Naive thymus-derived CD4-positive, alpha-beta T cell (primary cell): Measurements from ENCODE around the gene FBXL12. TPM values are rescaled to one million over a fixed set of nuclear protein-coding genes. Genes with fewer than 3 reads are reported as not detected.
"Not testable (repeated sequence)": the region's sequence is repeated elsewhere in the genome, so short reads cannot be mapped to it uniquely, and the experiment has no call there.

Source experiments
- ATAC-seq: fragments of 150-1000 bp; cut with Tn5 transposase; 2 replicates; pipeline ENCODE4 v1.10.0; 2021; ENCODE audit warnings: mild to moderate bottlenecking, moderate library complexity
- CTCF ChIA-PET: fragments of 350-600 bp; sonication (Branson Sonifier 250); formaldehyde crosslinking; loops from one replicate; lab custom pipeline; 2021; ENCODE audit warnings: antibody characterized with exemption; lab: Charles Lee
- POLR2A ChIA-PET: fragments of 350-600 bp; sonication (Branson Sonifier 250); formaldehyde crosslinking; loops from one replicate; lab custom pipeline; 2021; ENCODE audit warnings: antibody characterized with exemption, inconsistent platforms; lab: Charles Lee
- DNase-seq, 9 donors: peaks; one replicate each; pipeline versions ENCODE4 v3.0.0 to v3.0.0-alpha.2; 2020 to 2022; ENCODE audit warnings: mixed read lengths in 1 of 9
- H3K27ac ChIP-seq: one replicate; pipeline ENCODE4 v1.7.0; 2013; ENCODE audit warnings: mild to moderate bottlenecking, low read depth, low read length, moderate library complexity
- H3K27me3 ChIP-seq, 2 donors: one replicate each; pipeline ENCODE4 v1.7.0; 2013; ENCODE audit warnings: low read length in 2 of 2, mild to moderate bottlenecking in 2 of 2, moderate library complexity in 2 of 2; ENCODE audit not compliant: control insufficient read depth in 2 of 2, insufficient read depth in 2 of 2
- H3K36me3 ChIP-seq, 3 experiments: 1 replicate in 2 of 3; 2 replicates in 1 of 3; pipeline ENCODE4 v1.7.0; 2013; ENCODE audit warnings: low read length in 3 of 3, mild to moderate bottlenecking in 3 of 3, moderate library complexity in 1 of 3; ENCODE audit not compliant: insufficient read depth in 3 of 3, control insufficient read depth in 2 of 3
- H3K4me1 ChIP-seq, 2 donors: one replicate each; pipeline ENCODE4 v1.7.0; 2013; ENCODE audit warnings: low read length in 2 of 2, mild to moderate bottlenecking in 2 of 2, moderate library complexity in 1 of 2; ENCODE audit not compliant: control insufficient read depth in 2 of 2, insufficient read depth in 2 of 2
- H3K4me3 ChIP-seq: 2 replicates; pipeline ENCODE4 v1.7.0; 2013; ENCODE audit warnings: mild to moderate bottlenecking, low read length
- H3K9me3 ChIP-seq, 3 experiments: 1 replicate in 2 of 3; 2 replicates in 1 of 3; pipeline ENCODE4 v1.7.0; 2013; ENCODE audit warnings: low read length in 3 of 3; ENCODE audit not compliant: control insufficient read depth in 2 of 3
- H3K27ac Mint-ChIP-seq, 9 donors: one replicate each; pipeline ENCODE4 v1.8.0; 2020 to 2022; ENCODE audit warnings: mixed read lengths in 9 of 9, mild to moderate bottlenecking in 8 of 9, moderate library complexity in 5 of 9, inconsistent platforms in 2 of 9
- H3K27me3 Mint-ChIP-seq, 5 donors: one replicate each; pipeline ENCODE4 v1.8.0; 2021 to 2022; ENCODE audit warnings: mixed read lengths in 5 of 5, mild to moderate bottlenecking in 1 of 5
- H3K36me3 Mint-ChIP-seq, 5 donors: one replicate each; pipeline ENCODE4 v1.8.0; 2020 to 2022; ENCODE audit warnings: mixed read lengths in 5 of 5, mild to moderate bottlenecking in 3 of 5, inconsistent platforms in 1 of 5
- H3K4me1 Mint-ChIP-seq, 7 donors: one replicate each; pipeline ENCODE4 v1.8.0; 2020 to 2022; ENCODE audit warnings: mixed read lengths in 7 of 7, mild to moderate bottlenecking in 3 of 7, inconsistent platforms in 1 of 7
- H3K4me3 Mint-ChIP-seq, 10 donors: one replicate each; pipeline ENCODE4 v1.8.0; 2020 to 2022; ENCODE audit warnings: mild to moderate bottlenecking in 10 of 10, mixed read lengths in 10 of 10, moderate library complexity in 6 of 10, inconsistent platforms in 2 of 10
- H3K9me3 Mint-ChIP-seq, 11 donors: one replicate each; pipeline ENCODE4 v1.8.0; 2020 to 2022; ENCODE audit warnings: mixed read lengths in 11 of 11, mild to moderate bottlenecking in 4 of 11, inconsistent platforms in 1 of 11, moderate library complexity in 1 of 11
- intact Hi-C, 2 donors: fragments of 100-400 bp; cut with micrococcal nuclease; formaldehyde crosslinking; loops; one replicate each; pipeline ENCODE4 v1.15.1; 2023
- polyA plus RNA-seq, 2 donors: library from polyadenylated mRNA; unstranded; fragments of 300-500 nt; fragmentation: Illumina TruSeq; gene quantifications; one replicate each; pipeline ENCODE4 v1.2.3, GENCODE V29; 2021
- total RNA-seq, 6 experiments: library from RNA in 5 of 6; stranded (reverse) in 5 of 6; gene quantifications; 1 replicate in 5 of 6; 2 replicates in 1 of 6; pipeline ENCODE4 v1.2.3 and lab custom pipeline; 2021 to 2026

FBXL12 gene
- total and polyA plus RNA-seq, 7 experiments from 2014 or later: 8.5 to 36.2 (median 32.4) TPM

- Mint-ChIP-seq H3K36me3 (peaks cover 0 to 16% (median 4%) of the 10 kb centered on the region in 5 donors), H3K27me3 (no peaks in the 10 kb centered on the region), H3K9me3 (peaks cover 0 to 1% (median 0%) of the 10 kb centered on the region in 11 donors), H3K4me3 (peak within 1 kb of the TSS; percentile 90 to 100 (median 99)), H3K27ac (peak within 1 kb of the TSS; percentile 83 to 99 (median 98)), H3K4me1 (peaks cover 15 to 45% (median 27%) of the 10 kb centered on the region in 7 donors)
- H3K27me3 ChIP-seq: no peaks in the 10 kb centered on the region
- peak within 1 kb of the TSS; percentile 97 for H3K4me3 ChIP-seq
- H3K27ac ChIP-seq: peak within 1 kb of the TSS; percentile 87
- POLR2A ChIA-PET: interaction anchor here (0.5 to 2.2 kb wide), 16 partner anchors 7 to 502 kb away, joined by 3 to 12 read pairs (median 4); partner anchors contain the start of genes FBXL12 and ZNF846
- ATAC-seq (peak; percentile 98), DNase-seq (peak; percentile 72 to 91 (median 89))
- peaks cover 14 to 16% of the 10 kb centered on the region in 2 donors for H3K4me1 ChIP-seq
- intact Hi-C loops: loop anchor here (1.0 kb wide), 4 partner anchors 8 to 206 kb away; partner anchors contain the start of genes FBXL12 (in 2 of the 2), PIN1 (in 2 of the 2), ZNF561 (in 1 of the 2) and ZNF846 (in 1 of the 2)
- H3K36me3 ChIP-seq: peaks cover 0 to 19% (median 0%) of the 10 kb centered on the region in 3 experiments
- H3K9me3 ChIP-seq: no peaks in the 10 kb centered on the region
- CTCF ChIA-PET: interaction anchor here (0.6 to 2.1 kb wide), 4 partner anchors 30 to 202 kb away, joined by 3 to 8 read pairs (median 4); no protein-coding TSS in a partner anchor
These were observed 8.7 kb upstream of the FBXL12 start, which contains the start of gene UBL5 for GRCh38 chr19:9827289-9828238. UBL5 (plus strand) TSS chr19:9827918; CDS start chr19:9828338, 420 bp downstream.

GRCh38 chr19:9823816-9824215 lies 4.9 kb upstream of the FBXL12 start:
- peaks cover 0 to 6% (median 0%) of the 10 kb centered on the region in 3 experiments for H3K36me3 ChIP-seq

GRCh38 chr19:9820034-9820433 lies 1.2 kb upstream of the FBXL12 start:
- CTCF ChIA-PET, H3K9me3 ChIP-seq, intact Hi-C loops, H3K27me3 Mint-ChIP-seq, DNase-seq, ATAC-seq, H3K4me3 ChIP-seq, H3K27me3 ChIP-seq, POLR2A ChIA-PET: not testable (repeated sequence)
- H3K27ac ChIP-seq: peak overlapping the region; percentile 77
- H3K4me1 Mint-ChIP-seq: peaks cover 18 to 36% (median 30%) of the 10 kb centered on the region in 7 donors
- peaks cover 0 to 11% (median 1%) of the 10 kb centered on the region in 11 donors for H3K9me3 Mint-ChIP-seq
- H3K36me3 Mint-ChIP-seq: peaks cover 9 to 21% (median 15%) of the 10 kb centered on the region in 5 donors
- H3K36me3 ChIP-seq: peaks cover 0 to 12% (median 0%) of the 10 kb centered on the region in 3 experiments
- H3K4me3 Mint-ChIP-seq: peak overlapping the region in 9 of 10 donors; percentile 81 to 96 (median 90)
- peaks cover 9 to 14% of the 10 kb centered on the region in 2 donors for H3K4me1 ChIP-seq
- peak overlapping the region in 7 of 9 donors; percentile 81 to 97 (median 92) for H3K27ac Mint-ChIP-seq

More at GRCh38 chr19:9823816-9824215, 4.9 kb upstream of the FBXL12 start:
- Mint-ChIP-seq H3K27me3 (no peaks in the 10 kb centered on the region), H3K9me3 (peaks cover 0 to 1% (median 0%) of the 10 kb centered on the region in 11 donors), H3K36me3 (peaks cover 0 to 15% (median 4%) of the 10 kb centered on the region in 5 donors), H3K27ac (peak overlapping the region in 1 of 9 donors; percentile 27), H3K4me3 (peak overlapping the region in 1 of 10 donors; percentile 21), H3K4me1 (peaks cover 15 to 45% (median 31%) of the 10 kb centered on the region in 7 donors)
- H3K27me3 ChIP-seq: no peaks in the 10 kb centered on the region
- no peak overlapping the region for H3K27ac ChIP-seq
- CTCF ChIA-PET: no interaction called here
- intact Hi-C loops: loop anchor here in 1 of 2 donors (2.0 kb wide), 1 partner anchor 427 kb away; no protein-coding TSS in a partner anchor
- no peak for ATAC-seq
- no peaks in the 10 kb centered on the region for H3K9me3 ChIP-seq
- H3K4me1 ChIP-seq: peaks cover 12 to 20% of the 10 kb centered on the region in 2 donors
- H3K4me3 ChIP-seq: no peak overlapping the region
- no peak for DNase-seq
- POLR2A ChIA-PET: interaction anchor here (0.6 kb wide), 1 partner anchor 16 kb away, joined by 3 read pairs; no protein-coding TSS in a partner anchor

GRCh38 chr19:9819596-9819909 lies 674 bp upstream of the FBXL12 start:
- intact Hi-C loops: loop anchor here (1.0 to 10.0 kb wide), 25 partner anchors 8 to 1897 kb away; partner anchors contain the start of genes CARM1 (in 2 of the 2), MBD3L1 (in 2 of the 2), PIN1 (in 2 of the 2) and UBL5 (in 2 of the 2)
- Mint-ChIP-seq H3K27ac (peak overlapping the region; percentile 78 to 97 (median 90)), H3K4me3 (peak overlapping the region; percentile 81 to 96 (median 90)), H3K9me3 (peaks cover 0 to 14% (median 1%) of the 10 kb centered on the region in 11 donors), H3K36me3 (peaks cover 9 to 26% (median 19%) of the 10 kb centered on the region in 5 donors), H3K27me3 (no peaks in the 10 kb centered on the region), H3K4me1 (peaks cover 18 to 41% (median 30%) of the 10 kb centered on the region in 7 donors)
- Histone ChIP-seq H3K4me3 (peak overlapping the region; percentile 36), H3K36me3 (peaks cover 0 to 12% (median 0%) of the 10 kb centered on the region in 3 experiments), H3K27ac (peak overlapping the region; percentile 77), H3K27me3 (no peaks in the 10 kb centered on the region), H3K4me1 (peaks cover 9 to 14% of the 10 kb centered on the region in 2 donors), H3K9me3 (no peaks in the 10 kb centered on the region)
- no peak for ATAC-seq
- CTCF ChIA-PET: interaction anchor here (0.7 kb wide), 1 partner anchor 615 kb away, joined by 3 read pairs; no protein-coding TSS in a partner anchor
- DNase-seq: no peak
- POLR2A ChIA-PET: interaction anchor here (1.3 to 2.5 kb wide), 3 partner anchors 9 to 51 kb away, joined by 4 to 19 read pairs (median 5); partner anchors contain the start of genes UBL5 and ZNF846

GRCh38 chr19:9818175-9818733 lies 625 bp downstream of the FBXL12 start:
- Histone ChIP-seq H3K9me3 (no peaks in the 10 kb centered on the region), H3K27me3 (no peaks in the 10 kb centered on the region), H3K4me1 (peaks cover 9 to 14% of the 10 kb centered on the region in 2 donors), H3K27ac (peak overlapping the region; percentile 99), H3K36me3 (peaks cover 0 to 15% (median 0%) of the 10 kb centered on the region in 3 experiments), H3K4me3 (peak overlapping the region; percentile 100)
- ATAC-seq: no peak
- no peak for DNase-seq
- H3K4me1 Mint-ChIP-seq: peaks cover 19 to 42% (median 32%) of the 10 kb centered on the region in 7 donors
- peak overlapping the region; percentile 78 to 97 (median 90) for H3K27ac Mint-ChIP-seq
- ChIA-PET POLR2A (interaction anchor here (0.6 to 2.5 kb wide), 10 partner anchors 9 to 491 kb away, joined by 3 to 19 read pairs (median 3); partner anchors contain the start of genes UBL5 and ZNF846), CTCF (interaction anchor here (1.1 kb wide), 1 partner anchor 8 kb away, joined by 4 read pairs; no protein-coding TSS in a partner anchor)
- H3K4me3 Mint-ChIP-seq: peak overlapping the region; percentile 81 to 96 (median 90)
- no peaks in the 10 kb centered on the region for H3K27me3 Mint-ChIP-seq
- peaks cover 0 to 17% (median 1%) of the 10 kb centered on the region in 11 donors for H3K9me3 Mint-ChIP-seq
- intact Hi-C loops: loop anchor here (2.0 to 10.0 kb wide), 10 partner anchors 279 to 1896 kb away; partner anchors contain the start of genes CARM1 (in 1 of the 2), CDC37 (in 1 of the 2), CDKN2D (in 1 of the 2) and KRI1 (in 1 of the 2)
- peaks cover 12 to 30% (median 24%) of the 10 kb centered on the region in 5 donors for H3K36me3 Mint-ChIP-seq
